Heart right ventricle (tissue), 16 donors: ENCODE results near the gene SKIC2. TPM values are rescaled to one million over a fixed set of nuclear protein-coding genes. Genes with fewer than 3 reads are reported as not detected.
"Not testable (repeated sequence)": the region's sequence is repeated elsewhere in the genome, so short reads cannot be mapped to it uniquely, and the experiment has no call there.

Source experiments
- ATAC-seq, 8 donors: fragments of 200-7000 bp; cut with Tn5 transposase; one replicate each; pipeline ENCODE4 v1.9.1; 2020; ENCODE audit warnings: mild to moderate bottlenecking in 8 of 8, moderate library complexity in 8 of 8, moderate number of reproducible peaks in 1 of 8
- DNase-seq, 2 donors: peaks; one replicate each; pipeline ENCODE4 v3.0.0-alpha.2; 2020
- H3K27ac ChIP-seq, 10 donors: fragments of 200-600 bp; sonication (generic) in 2 of 10; one replicate each; pipeline versions ENCODE4 v1.5.0 to v1.8.0; 2020 to 2022; ENCODE audit warnings: mild to moderate bottlenecking in 3 of 10
- H3K27me3 ChIP-seq, 7 donors: fragments of 200-600 bp; one replicate each; pipeline ENCODE4 v1.8.0; 2021 to 2022; ENCODE audit warnings: mild to moderate bottlenecking in 2 of 7
- H3K36me3 ChIP-seq, 9 donors: fragments of 200-600 bp; sonication (generic) in 1 of 9; one replicate each; pipeline versions ENCODE4 v1.5.0 to v1.8.0; 2020 to 2022; ENCODE audit warnings: mild to moderate bottlenecking in 2 of 9
- H3K4me1 ChIP-seq, 9 donors: fragments of 200-600 bp; sonication (generic) in 1 of 9; one replicate each; pipeline versions ENCODE4 v1.5.0 to v1.8.0; 2020 to 2022; ENCODE audit warnings: mild to moderate bottlenecking in 4 of 9
- H3K4me3 ChIP-seq, 10 donors: fragments of 200-600 bp; sonication (generic) in 2 of 10; one replicate each; pipeline versions ENCODE4 v1.5.0 to v1.8.0; 2020 to 2022; ENCODE audit warnings: mild to moderate bottlenecking in 7 of 10, moderate library complexity in 2 of 10
- H3K9me3 ChIP-seq, 11 donors: fragments of 200-600 bp in 10 of 11; sonication (generic) in 2 of 11; one replicate each; pipeline versions ENCODE4 v1.5.0 to v1.8.0; 2013 to 2022; ENCODE audit warnings: mild to moderate bottlenecking in 2 of 11, control low read depth in 1 of 11, moderate library complexity in 1 of 11
- WGBS, 2 donors: extraction: QIAGEN DNeasy Blood & Tissue Kit; methylation state at CpG; one replicate each; pipeline ENCODE4 v1.1.7; 2013; ENCODE audit warnings: inconsistent platforms in 1 of 2; 5-methylcytosine and 5-hydroxymethylcytosine counted together
- intact Hi-C, 10 donors: fragments of 100-400 bp; cut with DNase I; formaldehyde crosslinking; loops; one replicate each; pipeline versions ENCODE4 v1.11.1 to v1.14.2; 2022
- microRNA-seq, 2 donors: library from miRNA; unstranded; fragments of <30 nt; microRNA quantifications; one replicate each; pipeline ENCODE4 v1.2.0, GENCODE V29; 2021
- polyA plus RNA-seq, 2 donors: library from polyadenylated mRNA; stranded (reverse); fragments of 200-250 nt; gene quantifications; one replicate each; pipeline ENCODE4 v1.2.3, GENCODE V29; 2013
- total RNA-seq, 10 donors: library from RNA; stranded (reverse); fragmentation: NEBNext Ultra II Directional in 3 of 10; extraction: Animal tissue kit (Norgen Biotek cat#: 25700) in 3 of 10; gene quantifications; one replicate each; pipeline versions ENCODE4 v1.2.1 to v1.2.4, GENCODE V29; 2021 to 2023
- donor health status: Arrhythmogenic right ventricular cardiomyopathy.
- donor health status: ischemic (EF 13 %, LVEDD 7.1; RV severe dilation, severe dysfunction).
- donor health status: healthy with polysubstance abuse.
- donor health status: DM: no; HTN: yes; CAD: no.
- donor health status: DM: no; HTN: no; CAD: no.
- donor health status: ischemic (EF 25% LVEDD 6.9; RV normal size, moderate dysfunction).
- donor health status: ischemic (EF 25% LVEDD 5.7; RV mildly dilated, moderate dysfunction).
- donor health status: healthy.
- donor health status: DM: yes; HTN: yes; CAD: no.
- donor health status: Ischemic cardiomyopathy.
- donor health status: ischemic (EF 35%, LVEDD 5.7; RV mildly dilated, moderate dysfunction).
- donor health status: nonischemic (EF 11% LVEDD 7.7; RV severe dilation, severe dysfunction).
- donor health status: DM: yes; HTN: yes; CAD: no.
- donor health status: PGD.
- donor health status: ischemic (EF 29% LVEDD 5.4; RV normal size, mild dysfunction).
- donor health status: nonischemic (EF 23%, LVEDD 6.1; RV moderate dilation, normal function).

The SKIC2 gene
- total and polyA plus RNA-seq, 12 donors = 21.8 to 67.4 (median 34.4) TPM

GRCh38 chr6:32013738-32014137, 54.8 kb downstream of the SKIC2 start:
- ATAC-seq, H3K9me3 ChIP-seq, H3K27ac ChIP-seq, H3K4me3 ChIP-seq, H3K36me3 ChIP-seq, DNase-seq, H3K27me3 ChIP-seq, H3K4me1 ChIP-seq, intact Hi-C loops: not testable (repeated sequence)
- WGBS, 2 donors = no CpG with 5 or more reads among the region's 5 CpGs

- not testable (repeated sequence) for H3K9me3 ChIP-seq
- WGBS, 2 donors = no CpG with 5 or more reads among the region's 6 CpGs
These were observed 55.6 kb downstream of the SKIC2 start, which contains the start of gene C4B for GRCh38 chr6:32014547-32014946. Gene C4B, plus strand, starts transcription at chr6:32014795. Its CDS starts 51 bp downstream, at chr6:32014846.

More at GRCh38 chr6:32014547-32014946, 55.6 kb downstream of the SKIC2 start, which contains the start of gene C4B:
- H3K27me3 ChIP-seq, intact Hi-C loops, DNase-seq, H3K4me1 ChIP-seq, H3K36me3 ChIP-seq, H3K27ac ChIP-seq, H3K4me3 ChIP-seq: not testable (repeated sequence)
- ATAC-seq = peak in 7 of 8 donors; percentile 36 to 87 (median 82)

Small RNA genes within 50 kb of the gene (microRNA-seq; reads per million reads assigned to microRNA genes)
- 0 reads per million in 2 donors for gene MIR1236

Other genes with a start within 250 kb of the SKIC2 start
Only the 30 nearest of the 35 such genes appear.
- gene DDAH2, start 229.9 kb upstream of the SKIC2 start, total RNA-seq = 10 to 100 TPM; 35.2 to 61.6 (median 51.5) TPM
- 100 to 1,000 TPM in 1 of 2 donors, 10 to 100 TPM in 1; 96.4 to 117 TPM for gene DDAH2, start 229.9 kb upstream of the SKIC2 start, polyA plus RNA-seq
- gene CLIC1, start 222.6 kb upstream of the SKIC2 start, total RNA-seq = 100 to 1,000 TPM in 2 of 10 donors, 10 to 100 TPM in 8; 64.5 to 219 (median 87.9) TPM
- 100 to 1,000 TPM in 1 of 2 donors, 10 to 100 TPM in 1; 51.1 to 400 TPM for gene CLIC1, start 222.6 kb upstream of the SKIC2 start, polyA plus RNA-seq
- 1 to 10 TPM in 8 of 10 donors, under 1 TPM in 2; 0.89 to 4.3 (median 2.6) TPM for gene MSH5, start 219.2 kb upstream of the SKIC2 start, total RNA-seq
- gene MSH5, start 219.2 kb upstream of the SKIC2 start, polyA plus RNA-seq = 1 to 10 TPM in 1 of 2 donors, under 1 TPM in 1; 0.97 to 6.1 TPM
- 1 to 10 TPM in 1 of 10 donors, under 1 TPM in 6, not detected in 3; 0.52 to 1.2 (median 0.72) TPM for gene SAPCD1, start 196.5 kb upstream of the SKIC2 start, total RNA-seq
- 1 to 10 TPM in 1 of 2 donors, under 1 TPM in 1; 0.36 to 1.9 TPM for gene SAPCD1, start 196.5 kb upstream of the SKIC2 start, polyA plus RNA-seq
- 10 to 100 TPM in 9 of 10 donors, 1 to 10 TPM in 1; 10.0 to 28.3 (median 20.8) TPM for gene VWA7, start 181.8 kb upstream of the SKIC2 start, total RNA-seq
- 1 to 10 TPM; 2.2 to 6.6 TPM for gene VWA7, start 181.8 kb upstream of the SKIC2 start, polyA plus RNA-seq
- 10 to 100 TPM; 22.4 to 43.4 (median 29.5) TPM for gene VARS1, start 163.4 kb upstream of the SKIC2 start, total RNA-seq
- 10 to 100 TPM; 26.5 to 44.0 TPM for gene VARS1, start 163.4 kb upstream of the SKIC2 start, polyA plus RNA-seq
- gene LSM2, start 152.2 kb upstream of the SKIC2 start, total RNA-seq = 10 to 100 TPM; 18.9 to 27.6 (median 23.0) TPM
- gene LSM2, start 152.2 kb upstream of the SKIC2 start, polyA plus RNA-seq = 10 to 100 TPM; 17.5 to 52.0 TPM
- 1 to 10 TPM; 1.1 to 2.9 (median 1.9) TPM for gene HSPA1L, start 143.9 kb upstream of the SKIC2 start, total RNA-seq
- gene HSPA1L, start 143.9 kb upstream of the SKIC2 start, polyA plus RNA-seq = 1 to 10 TPM in 1 of 2 donors, under 1 TPM in 1; 0.80 to 1.4 TPM
- 100 to 1,000 TPM; 202 to 679 (median 259) TPM for gene HSPA1A, start 143.6 kb upstream of the SKIC2 start, total RNA-seq
- 100 to 1,000 TPM; 113 to 166 TPM for gene HSPA1A, start 143.6 kb upstream of the SKIC2 start, polyA plus RNA-seq
- gene HSPA1B, start 131.4 kb upstream of the SKIC2 start, total RNA-seq = 100 to 1,000 TPM; 126 to 258 (median 169) TPM
- gene HSPA1B, start 131.4 kb upstream of the SKIC2 start, polyA plus RNA-seq = 100 to 1,000 TPM in 1 of 2 donors, 10 to 100 TPM in 1; 16.9 to 122 TPM
- gene NEU1, start 96.4 kb upstream of the SKIC2 start, total RNA-seq = 10 to 100 TPM; 18.1 to 32.4 (median 22.3) TPM
- 10 to 100 TPM; 15.7 to 48.0 TPM for gene NEU1, start 96.4 kb upstream of the SKIC2 start, polyA plus RNA-seq
- under 1 TPM in 2 of 10 donors, not detected in 8; 0.14 to 0.24 TPM for gene SLC44A4, start 80.2 kb upstream of the SKIC2 start, total RNA-seq
- gene SLC44A4, start 80.2 kb upstream of the SKIC2 start, polyA plus RNA-seq = under 1 TPM in 1 of 2 donors, not detected in 1; 0.03 TPM
- gene EHMT2, start 61.5 kb upstream of the SKIC2 start, total RNA-seq = 10 to 100 TPM in 9 of 10 donors, 1 to 10 TPM in 1; 6.4 to 18.7 (median 14.2) TPM
- 10 to 100 TPM; 13.2 to 21.7 TPM for gene EHMT2, start 61.5 kb upstream of the SKIC2 start, polyA plus RNA-seq
- gene ZBTB12, start 57.1 kb upstream of the SKIC2 start, total RNA-seq = 1 to 10 TPM; 1.5 to 4.9 (median 2.8) TPM
- 1 to 10 TPM; 2.0 TPM for gene ZBTB12, start 57.1 kb upstream of the SKIC2 start, polyA plus RNA-seq
- gene C2, start 31.5 kb upstream of the SKIC2 start, total RNA-seq = 10 to 100 TPM in 2 of 10 donors, 1 to 10 TPM in 8; 2.0 to 63.0 (median 4.2) TPM
- gene C2, start 31.5 kb upstream of the SKIC2 start, polyA plus RNA-seq = 1 to 10 TPM; 1.1 to 1.7 TPM
- 10 to 100 TPM in 1 of 10 donors, 1 to 10 TPM in 9; 2.8 to 24.4 (median 4.7) TPM for gene CFB, start 13.1 kb upstream of the SKIC2 start, total RNA-seq
- gene CFB, start 13.1 kb upstream of the SKIC2 start, polyA plus RNA-seq = 10 to 100 TPM in 1 of 2 donors, 1 to 10 TPM in 1; 6.6 to 15.8 TPM
- 10 to 100 TPM; 38.2 to 52.8 (median 45.7) TPM for gene NELFE, start 204 bp upstream of the SKIC2 start, total RNA-seq
- gene NELFE, start 204 bp upstream of the SKIC2 start, polyA plus RNA-seq = 10 to 100 TPM; 36.5 to 70.4 TPM
- 10 to 100 TPM in 8 of 10 donors, 1 to 10 TPM in 2; 8.4 to 15.7 (median 13.2) TPM for gene DXO, start 13.0 kb downstream of the SKIC2 start, total RNA-seq
- 10 to 100 TPM; 13.6 to 23.4 TPM for gene DXO, start 13.0 kb downstream of the SKIC2 start, polyA plus RNA-seq
- gene C4A, start 22.9 kb downstream of the SKIC2 start, total RNA-seq = 100 to 1,000 TPM in 2 of 10 donors, 10 to 100 TPM in 8; 35.4 to 367 (median 60.7) TPM
- 10 to 100 TPM; 30.1 to 36.9 TPM for gene C4A, start 22.9 kb downstream of the SKIC2 start, polyA plus RNA-seq
- gene C4B, start 55.6 kb downstream of the SKIC2 start, total RNA-seq = 100 to 1,000 TPM in 2 of 10 donors, 10 to 100 TPM in 8; 32.6 to 357 (median 60.3) TPM
- 10 to 100 TPM; 33.8 to 72.6 TPM for gene C4B, start 55.6 kb downstream of the SKIC2 start, polyA plus RNA-seq
- 1 to 10 TPM in 2 of 10 donors, under 1 TPM in 3, not detected in 5; 0.26 to 1.9 (median 0.62) TPM for gene CYP21A2, start 79.2 kb downstream of the SKIC2 start, total RNA-seq
- under 1 TPM; 0.19 to 0.73 TPM for gene CYP21A2, start 79.2 kb downstream of the SKIC2 start, polyA plus RNA-seq
- gene TNXB, start 150.2 kb downstream of the SKIC2 start, total RNA-seq = 100 to 1,000 TPM in 1 of 10 donors, 10 to 100 TPM in 9; 36.2 to 123 (median 61.4) TPM
- 10 to 100 TPM; 49.0 to 96.7 TPM for gene TNXB, start 150.2 kb downstream of the SKIC2 start, polyA plus RNA-seq
- gene ATF6B, start 169.1 kb downstream of the SKIC2 start, total RNA-seq = 10 to 100 TPM; 20.1 to 44.4 (median 29.4) TPM
- gene ATF6B, start 169.1 kb downstream of the SKIC2 start, polyA plus RNA-seq = 10 to 100 TPM; 23.4 to 47.0 TPM
- 1 to 10 TPM in 8 of 10 donors, under 1 TPM in 2; 0.72 to 3.4 (median 2.2) TPM for gene FKBPL, start 171.1 kb downstream of the SKIC2 start, total RNA-seq
- gene FKBPL, start 171.1 kb downstream of the SKIC2 start, polyA plus RNA-seq = 1 to 10 TPM; 3.4 to 7.2 TPM
- gene PRRT1, start 192.8 kb downstream of the SKIC2 start, total RNA-seq = 1 to 10 TPM in 3 of 10 donors, under 1 TPM in 7; 0.17 to 1.4 (median 0.49) TPM
- gene PRRT1, start 192.8 kb downstream of the SKIC2 start, polyA plus RNA-seq = 1 to 10 TPM; 1.1 to 2.9 TPM
- 10 to 100 TPM; 18.0 to 31.8 (median 23.7) TPM for gene PPT2, start 195.0 kb downstream of the SKIC2 start, total RNA-seq
- gene PPT2, start 195.0 kb downstream of the SKIC2 start, polyA plus RNA-seq = 10 to 100 TPM; 16.8 to 17.6 TPM
- 10 to 100 TPM in 1 of 10 donors, 1 to 10 TPM in 9; 6.8 to 11.3 (median 8.4) TPM for gene EGFL8, start 205.4 kb downstream of the SKIC2 start, total RNA-seq
- gene EGFL8, start 205.4 kb downstream of the SKIC2 start, polyA plus RNA-seq = 10 to 100 TPM in 1 of 2 donors, 1 to 10 TPM in 1; 6.7 to 32.8 TPM
- gene AGPAT1, start 216.9 kb downstream of the SKIC2 start, total RNA-seq = 10 to 100 TPM; 39.0 to 63.1 (median 47.4) TPM
- 10 to 100 TPM; 50.8 to 56.3 TPM for gene AGPAT1, start 216.9 kb downstream of the SKIC2 start, polyA plus RNA-seq
- 100 to 1,000 TPM in 1 of 10 donors, 10 to 100 TPM in 9; 75.5 to 122 (median 82.7) TPM for gene RNF5, start 219.2 kb downstream of the SKIC2 start, total RNA-seq
- 100 to 1,000 TPM in 1 of 2 donors, 10 to 100 TPM in 1; 53.0 to 132 TPM for gene RNF5, start 219.2 kb downstream of the SKIC2 start, polyA plus RNA-seq
- 1 to 10 TPM in 9 of 10 donors, under 1 TPM in 1; 0.75 to 5.1 (median 2.9) TPM for gene AGER, start 225.1 kb downstream of the SKIC2 start, total RNA-seq
- 1 to 10 TPM; 3.1 to 5.5 TPM for gene AGER, start 225.1 kb downstream of the SKIC2 start, polyA plus RNA-seq